T47D (cell line): Measurements from ENCODE around the gene DOK1.

ENCODE experiments used
- DNase-seq, 2 experiments: peaks; one replicate each; pipeline versions ENCODE4 v3.0.0 to v3.0.0-alpha.2; 2011 to 2012; ENCODE audit warnings: low read depth in 1 of 2, low spot score in 1 of 2
- JUND ChIP-seq: IDR thresholded peaks from 2 replicates; pipeline ENCODE4 v1.6.1; 2012; ENCODE audit warnings: low read depth
- in situ Hi-C: cut with HindIII; loops from 2 replicates; pipeline ENCODE4 v1.10.0; 2016; ENCODE audit warnings: low sequenced_read_pairs, low pct_unique_long_range_greater_than_20kb

The DOK1 gene

GRCh38 chr2:74553892-74554819, at the start of gene DOK1, which contains the start of gene LOXL3:
Gene DOK1 (plus strand): TSS chr2:74554720. CDS start chr2:74554755, 35 bp downstream.
Gene LOXL3 (minus strand): TSS chr2:74553942. CDS start chr2:74552634, 1,308 bp downstream.
- no peak for TF ChIP-seq JUND
- DNase-seq = peak; percentile 67 to 75
- in situ Hi-C loops = no loop called here

GRCh38 chr2:74505448-74506246, 48.9 kb upstream of the DOK1 start:
- no peak for DNase-seq
- no peak for TF ChIP-seq JUND
- in situ Hi-C loops = no loop called here

- no peak for TF ChIP-seq JUND
- DNase-seq = peak; percentile 92 to 97
- in situ Hi-C loops = no loop called here
Measured at GRCh38 chr2:74507145-74507925, 47.2 kb upstream of the DOK1 start, which contains the start of gene PCGF1. Gene PCGF1 (minus strand): TSS chr2:74507695. CDS start chr2:74507668, 27 bp downstream.

- in situ Hi-C loops = no loop called here
- no peak for TF ChIP-seq JUND
- peak; percentile 46 to 54 for DNase-seq
Measured at GRCh38 chr2:74507926-74508520, 46.5 kb upstream of the DOK1 start.

GRCh38 chr2:74510272-74510671, 44.2 kb upstream of the DOK1 start:
- TF ChIP-seq JUND = no peak
- no peak for DNase-seq
- in situ Hi-C loops = no loop called here

GRCh38 chr2:74511104-74511989, 43.2 kb upstream of the DOK1 start:
- TF ChIP-seq JUND = no peak
- DNase-seq = no peak
- in situ Hi-C loops = no loop called here

GRCh38 chr2:74512744-74513604, 41.5 kb upstream of the DOK1 start:
- in situ Hi-C loops = no loop called here
- TF ChIP-seq JUND = no peak
- no peak for DNase-seq

GRCh38 chr2:74513605-74514367, 40.7 kb upstream of the DOK1 start:
- in situ Hi-C loops = no loop called here
- DNase-seq = no peak
- no peak for TF ChIP-seq JUND

GRCh38 chr2:74514368-74515270, 39.9 kb upstream of the DOK1 start, which contains the start of gene TLX2:
Gene TLX2 (plus strand): TSS chr2:74514450. CDS start chr2:74514807, 357 bp downstream.
- in situ Hi-C loops = no loop called here

More at GRCh38 chr2:74514368-74515270, 39.9 kb upstream of the DOK1 start, which contains the start of gene TLX2:
- TF ChIP-seq JUND = no peak
- DNase-seq = no peak
